HepG2 (cell line): ENCODE results near the gene TEX19. TPM values are rescaled to one million over a fixed set of nuclear protein-coding genes. Genes with fewer than 3 reads are reported as not detected.

Source experiments
- CREM ChIP-seq, 2 experiments: sonication (generic) in 1 of 2; formaldehyde crosslinking in 1 of 2; IDR thresholded peaks; 2 replicates each; pipeline versions ENCODE4 v1.4.0 to v1.6.1; 2016 to 2020; ENCODE audit warnings: antibody characterized with exemption in 1 of 2, mild to moderate bottlenecking in 1 of 2, missing genetic modification reagents in 1 of 2
- CSRNP1 ChIP-seq: sonication (generic); formaldehyde crosslinking; IDR thresholded peaks from 2 replicates; pipeline ENCODE4 v1.8.1; 2023; ENCODE audit warnings: mild to moderate bottlenecking, missing genetic modification reagents
- ETV5 ChIP-seq: IDR thresholded peaks from 2 replicates; pipeline ENCODE4 v1.6.1; 2018; ENCODE audit warnings: missing biosample characterization, missing genetic modification reagents, inconsistent platforms, borderline replicate concordance
- FOXA3 ChIP-seq: IDR thresholded peaks from 2 replicates; pipeline ENCODE4 v1.6.1; 2016; ENCODE audit warnings: missing genetic modification reagents, missing compliant biosample characterization
- GABPA ChIP-seq, 2 experiments: IDR thresholded peaks; 2 replicates each; pipeline ENCODE4 v1.6.1; 2011 to 2016; ENCODE audit warnings: low read depth in 2 of 2, low read length in 1 of 2, missing biosample characterization in 1 of 2, missing genetic modification characterization in 1 of 2
- KDM4B ChIP-seq: sonication (generic); formaldehyde crosslinking; IDR thresholded peaks from 2 replicates; pipeline ENCODE4 v1.4.0; 2020; ENCODE audit warnings: missing genetic modification reagents
- MIXL1 ChIP-seq: IDR thresholded peaks from 2 replicates; pipeline ENCODE4 v1.6.1; 2016
- MLLT10 ChIP-seq: sonication (generic); formaldehyde crosslinking; IDR thresholded peaks from 2 replicates; pipeline ENCODE4 v1.4.0; 2020; ENCODE audit warnings: missing genetic modification reagents
- NPAS2 ChIP-seq: sonication (generic); formaldehyde crosslinking; IDR thresholded peaks from 2 replicates; pipeline ENCODE4 v1.8.0; 2022; ENCODE audit warnings: mild to moderate bottlenecking, missing genetic modification reagents, borderline replicate concordance
- PITX1 ChIP-seq: sonication (generic); formaldehyde crosslinking; IDR thresholded peaks from 2 replicates; pipeline ENCODE4 v1.5.1; 2020; ENCODE audit warnings: mild to moderate bottlenecking, missing genetic modification reagents
- RAD21 ChIP-seq: fragments of 450-650 bp; formaldehyde crosslinking; IDR thresholded peaks from 2 replicates; pipeline ENCODE4 v1.5.0; 2020; ENCODE audit warnings: mild to moderate bottlenecking
- REPIN1 ChIP-seq: sonication (generic); formaldehyde crosslinking; IDR thresholded peaks from 2 replicates; pipeline ENCODE4 v1.8.0; 2022; ENCODE audit warnings: missing genetic modification reagents, low read depth, mild to moderate bottlenecking, borderline replicate concordance
- SKI ChIP-seq: fragments of 450-650 bp; IDR thresholded peaks from one replicate; pipeline ENCODE4 v1.6.1; 2018; ENCODE audit warnings: mild to moderate bottlenecking; ENCODE audit not compliant: partially characterized antibody
- SRSF9 ChIP-seq: fragments of 200-400 bp; formaldehyde crosslinking; IDR thresholded peaks from 2 replicates; pipeline ENCODE4 v1.6.1; 2018; ENCODE audit warnings: borderline replicate concordance, mild to moderate bottlenecking, low read depth, low read length; ENCODE audit not compliant: insufficient read depth, poor library complexity, severe bottlenecking
- TGIF2 ChIP-seq: IDR thresholded peaks from 2 replicates; pipeline ENCODE4 v1.6.1; 2016; ENCODE audit warnings: control low read depth, missing compliant biosample characterization
- ZBTB2 ChIP-seq: sonication (generic); formaldehyde crosslinking; IDR thresholded peaks from 2 replicates; pipeline ENCODE4 v1.8.0; 2022; ENCODE audit warnings: low read depth, missing genetic modification reagents
- ZNF18 ChIP-seq: sonication (generic); formaldehyde crosslinking; IDR thresholded peaks from 2 replicates; pipeline ENCODE4 v1.8.0; 2022; ENCODE audit warnings: mild to moderate bottlenecking, missing genetic modification reagents; ENCODE audit not compliant: insufficient replicate concordance
- ZNF180 ChIP-seq: sonication (generic); formaldehyde crosslinking; IDR thresholded peaks from 2 replicates; pipeline ENCODE4 v1.4.0; 2020; ENCODE audit warnings: low read depth, missing genetic modification reagents, borderline replicate concordance
- ZNF512B ChIP-seq: sonication (generic); formaldehyde crosslinking; IDR thresholded peaks from 2 replicates; pipeline ENCODE4 v1.5.1; 2020; ENCODE audit warnings: missing genetic modification reagents, mild to moderate bottlenecking, borderline replicate concordance
- ZNF549 ChIP-seq: sonication (generic); formaldehyde crosslinking; IDR thresholded peaks from 2 replicates; pipeline ENCODE4 v1.5.0; 2020; ENCODE audit warnings: missing genetic modification reagents
- ZNF558 ChIP-seq: sonication (generic); formaldehyde crosslinking; IDR thresholded peaks from 2 replicates; pipeline ENCODE4 v1.9.0; 2022; ENCODE audit warnings: mild to moderate bottlenecking, missing genetic modification reagents, borderline replicate concordance
- ZNF670 ChIP-seq: sonication (generic); formaldehyde crosslinking; IDR thresholded peaks from 2 replicates; pipeline ENCODE4 v1.8.0; 2022; ENCODE audit warnings: mild to moderate bottlenecking, missing genetic modification reagents, borderline replicate concordance
- polyA plus RNA-seq, 8 experiments: library from polyadenylated mRNA; depleted of rRNA in 3 of 8; stranded (reverse) in 7 of 8; unstranded in 1 of 8; fragments of >200 nt; fragmentation: Illumina TruSeq in 4 of 8; extraction: Trizol in 4 of 8; gene quantifications; 2 replicates each; pipeline versions ENCODE4 v1.2.1 to v1.2.3, GENCODE V29; 2011 to 2016; ENCODE audit warnings: low read depth in 4 of 8, missing spikeins in 1 of 8, mixed read lengths in 1 of 8; ENCODE audit not compliant: insufficient read depth in 1 of 8
- total RNA-seq, 5 experiments: library from RNA; depleted of rRNA; stranded (reverse); fragments of >200 nt; fragmentation: Illumina TruSeq; extraction: Trizol; gene quantifications; 2 replicates each; pipeline ENCODE4 v1.2.3, GENCODE V29; 2016; ENCODE audit warnings: low read depth in 1 of 5

The TEX19 gene
- total and polyA plus RNA-seq, 2 of the 13 experiments (the other 11 are each of a cell fraction or from before 2014, with no cell fraction given) = 1.3 to 6.0 TPM

- TF ChIP-seq KDM4B (CRISPR knock-in tag) = 0 out of 2 replicates have a peak, but pooled peaks have one; percentile 47
- peak; percentile 70 for TF ChIP-seq RAD21 (CRISPR knock-in tag)
- 0 out of 2 replicates have a peak, but pooled peaks have one; percentile 57 for TF ChIP-seq ZNF512B (CRISPR knock-in tag)
- TF ChIP-seq MIXL1 (CRISPR knock-in tag) = no peak
- no peak for TF ChIP-seq ZNF549
- no peak for TF ChIP-seq ZNF558 (CRISPR knock-in tag)
- TF ChIP-seq REPIN1 = 0 out of 2 replicates have a peak, but pooled peaks have one; percentile 54
- TF ChIP-seq SKI = no peak
- TF ChIP-seq ETV5 (CRISPR knock-in tag) = no peak
- no peak for TF ChIP-seq CREM (IDR thresholded peaks at IDR 0.05)
- TF ChIP-seq CREM (CRISPR knock-in tag; IDR thresholded peaks at IDR 0.05) = no peak
- TF ChIP-seq ZBTB2 (CRISPR knock-in tag) = no peak
- no peak for TF ChIP-seq CSRNP1 (CRISPR knock-in tag)
- TF ChIP-seq ZNF670 (CRISPR knock-in tag) = no peak
- no peak for TF ChIP-seq GABPA (IDR thresholded peaks at IDR 0.05; ENCODE audit: low read depth, low read length)
- no peak for TF ChIP-seq GABPA (CRISPR knock-in tag; IDR thresholded peaks at IDR 0.05; ENCODE audit: low read depth)
- TF ChIP-seq NPAS2 (CRISPR knock-in tag) = no peak
- TF ChIP-seq SRSF9 = no peak
- TF ChIP-seq TGIF2 (CRISPR knock-in tag) = no peak
- TF ChIP-seq ZNF180 (CRISPR knock-in tag) = no peak
- TF ChIP-seq FOXA3 (CRISPR knock-in tag) = peak; percentile 39
- TF ChIP-seq PITX1 = no peak
- TF ChIP-seq ZNF18 = no peak
- no peak for TF ChIP-seq MLLT10
Observed at GRCh38 chr17:82388223-82388921, 29.3 kb downstream of the TEX19 start (continued).
